Epithelial cell of proximal tubule (primary cell): Measurements from ENCODE around the gene SUPT20HL1. TPM values are rescaled to one million over a fixed set of nuclear protein-coding genes. Genes with fewer than 3 reads are reported as not detected.
"Not testable (repeated sequence)": the region's sequence is repeated elsewhere in the genome, so short reads cannot be mapped to it uniquely, and the experiment has no call there.

Experiments
- DNase-seq: peaks from one replicate; pipeline ENCODE4 v3.0.0-alpha.2; 2011; ENCODE audit warnings: low read depth
- H3K4me3 ChIP-seq: 2 replicates; pipeline ENCODE4 v1.5.1; 2011; ENCODE audit warnings: low read depth, mild to moderate bottlenecking, low read length
- total RNA-seq: library from RNA; depleted of rRNA; stranded (reverse); fragments of >200 nt; gene quantifications from 2 replicates; pipeline ENCODE4 v1.2.3, GENCODE V29; 2015
- TF ChIP-seq, protein P1 (sequence below): conservative IDR thresholded peaks from 2 replicates; pipeline ENCODE4 v1.5.1; 2012; ENCODE audit warnings: low read depth, mild to moderate bottlenecking, low read length

SUPT20HL1 gene
- not detected in 2 replicates for total RNA-seq

DNA sequence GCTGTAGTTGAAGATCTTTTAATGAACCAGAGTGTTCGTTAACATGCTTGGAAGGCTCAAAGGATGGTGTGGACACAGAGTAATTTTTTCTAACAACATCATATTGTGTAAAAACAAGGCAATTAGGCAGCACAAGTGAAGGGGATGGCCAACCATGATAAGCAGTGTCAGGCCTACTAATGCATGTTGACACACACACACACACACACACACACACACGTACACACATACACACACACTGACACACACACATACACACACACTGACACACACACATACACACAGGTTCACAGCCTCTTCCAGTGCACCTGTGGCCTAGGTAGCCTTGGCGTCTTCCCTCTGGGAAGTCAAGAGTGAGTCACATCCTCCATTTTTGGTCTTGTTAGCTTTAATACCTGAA is at the start of gene SUPT20HL1:
Gene SUPT20HL1 (plus strand): TSS at position 368 of the 400 bp plus-strand sequence. CDS start 2,122 bp downstream, outside the sequence.
- no peak for DNase-seq
- TF ChIP-seq, protein P1, sequence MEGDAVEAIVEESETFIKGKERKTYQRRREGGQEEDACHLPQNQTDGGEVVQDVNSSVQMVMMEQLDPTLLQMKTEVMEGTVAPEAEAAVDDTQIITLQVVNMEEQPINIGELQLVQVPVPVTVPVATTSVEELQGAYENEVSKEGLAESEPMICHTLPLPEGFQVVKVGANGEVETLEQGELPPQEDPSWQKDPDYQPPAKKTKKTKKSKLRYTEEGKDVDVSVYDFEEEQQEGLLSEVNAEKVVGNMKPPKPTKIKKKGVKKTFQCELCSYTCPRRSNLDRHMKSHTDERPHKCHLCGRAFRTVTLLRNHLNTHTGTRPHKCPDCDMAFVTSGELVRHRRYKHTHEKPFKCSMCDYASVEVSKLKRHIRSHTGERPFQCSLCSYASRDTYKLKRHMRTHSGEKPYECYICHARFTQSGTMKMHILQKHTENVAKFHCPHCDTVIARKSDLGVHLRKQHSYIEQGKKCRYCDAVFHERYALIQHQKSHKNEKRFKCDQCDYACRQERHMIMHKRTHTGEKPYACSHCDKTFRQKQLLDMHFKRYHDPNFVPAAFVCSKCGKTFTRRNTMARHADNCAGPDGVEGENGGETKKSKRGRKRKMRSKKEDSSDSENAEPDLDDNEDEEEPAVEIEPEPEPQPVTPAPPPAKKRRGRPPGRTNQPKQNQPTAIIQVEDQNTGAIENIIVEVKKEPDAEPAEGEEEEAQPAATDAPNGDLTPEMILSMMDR: no peak
- H3K4me3 ChIP-seq: no peak within 1 kb of the TSS

DNA sequence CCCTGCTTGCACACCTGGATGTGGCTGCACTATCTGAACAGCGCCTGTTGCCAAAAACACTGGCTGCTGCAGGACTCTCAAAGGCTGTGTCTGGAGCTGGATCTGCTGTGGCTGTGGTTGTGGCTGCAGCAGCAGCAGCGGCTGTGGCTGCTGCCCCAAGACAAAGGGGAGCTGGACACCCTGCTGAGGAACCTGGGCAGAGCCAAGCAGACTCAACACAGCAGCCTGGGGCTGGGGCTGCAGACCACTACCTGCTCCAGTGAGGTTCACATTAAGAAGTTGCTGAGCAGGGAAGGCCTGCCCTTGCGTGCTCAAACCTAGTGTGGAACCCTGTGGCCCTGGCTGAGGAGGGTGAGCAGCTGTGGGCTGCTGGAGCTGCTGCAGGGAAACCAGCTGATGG is 49.5 kb upstream of the SUPT20HL1 start:
- not testable (repeated sequence) for H3K4me3 ChIP-seq, DNase-seq

DNA sequence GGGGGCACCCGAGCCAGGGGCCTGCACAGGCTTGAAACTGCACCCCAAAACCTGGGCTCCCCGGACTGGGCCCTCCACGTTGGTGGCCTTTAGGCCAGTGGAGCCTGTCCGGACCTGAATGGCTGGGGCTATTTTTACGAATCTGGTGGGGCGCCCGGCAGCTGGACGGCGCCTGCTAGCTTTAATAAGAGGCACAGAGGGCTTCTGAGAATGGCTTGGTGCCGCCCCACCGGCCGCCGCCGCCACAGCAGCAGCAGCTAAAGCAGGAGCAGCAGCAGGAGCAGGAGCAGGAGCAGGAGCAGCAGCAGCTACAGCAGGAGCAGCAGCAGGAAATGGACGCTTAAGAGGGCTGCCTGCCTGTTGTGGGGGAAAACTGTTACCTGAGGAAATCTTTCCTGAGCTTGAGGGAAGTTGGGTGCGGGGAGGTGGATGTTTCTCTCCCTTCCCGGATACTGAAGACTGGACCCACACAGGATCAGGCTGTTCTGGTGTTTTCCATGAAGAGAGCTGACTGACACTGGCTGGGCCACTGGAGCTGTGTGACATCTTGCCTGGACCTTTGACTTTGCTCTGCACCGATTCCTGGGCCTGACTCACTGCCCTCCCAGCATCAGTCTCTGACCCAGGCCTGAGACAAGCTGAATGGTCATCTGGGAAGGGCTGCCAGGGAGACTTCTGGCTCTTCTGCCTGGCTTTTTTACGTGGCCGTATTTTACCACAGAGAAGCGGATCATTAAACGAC is 48.8 kb upstream of the SUPT20HL1 start:
- H3K4me3 ChIP-seq, DNase-seq: not testable (repeated sequence)

- not testable (repeated sequence) for DNase-seq, H3K4me3 ChIP-seq
Observed at GRCh38 chrX:24312249-24312607, 48.2 kb upstream of the SUPT20HL1 start.

GRCh38 chrX:24314019-24314635 is 46.3 kb upstream of the SUPT20HL1 start, which contains the start of gene SUPT20HL2:
Gene SUPT20HL2 (minus strand): TSS chrX:24314069. CDS start chrX:24313315, 754 bp downstream.
- H3K4me3 ChIP-seq: no peak within 1 kb of the TSS
- TF ChIP-seq, protein P1: no peak

DNA sequence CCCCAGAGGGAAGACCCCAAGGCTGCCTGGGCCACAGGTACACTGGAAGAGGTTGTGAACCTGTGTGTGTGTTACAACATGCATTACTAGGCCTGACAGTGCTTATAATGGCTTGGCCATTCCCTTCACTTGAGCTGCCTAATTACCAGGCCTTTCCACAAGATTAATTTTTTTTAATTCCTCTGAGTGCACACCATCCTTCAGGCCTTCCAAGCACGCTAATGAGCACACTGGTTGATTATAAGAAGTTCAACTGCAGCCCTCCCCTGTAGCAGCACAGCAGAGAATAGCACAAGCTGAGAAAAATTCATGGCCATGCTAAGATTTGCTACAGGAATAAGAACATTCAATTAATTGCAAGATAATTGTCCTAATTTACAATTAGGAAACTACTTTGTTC is 44.3 kb upstream of the SUPT20HL1 start:
- DNase-seq: no peak
- H3K4me3 ChIP-seq: no peak overlapping the region
- TF ChIP-seq, protein P1: no peak

More at GRCh38 chrX:24314019-24314635, 46.3 kb upstream of the SUPT20HL1 start, which contains the start of gene SUPT20HL2:
- DNase-seq: no peak

DNA sequence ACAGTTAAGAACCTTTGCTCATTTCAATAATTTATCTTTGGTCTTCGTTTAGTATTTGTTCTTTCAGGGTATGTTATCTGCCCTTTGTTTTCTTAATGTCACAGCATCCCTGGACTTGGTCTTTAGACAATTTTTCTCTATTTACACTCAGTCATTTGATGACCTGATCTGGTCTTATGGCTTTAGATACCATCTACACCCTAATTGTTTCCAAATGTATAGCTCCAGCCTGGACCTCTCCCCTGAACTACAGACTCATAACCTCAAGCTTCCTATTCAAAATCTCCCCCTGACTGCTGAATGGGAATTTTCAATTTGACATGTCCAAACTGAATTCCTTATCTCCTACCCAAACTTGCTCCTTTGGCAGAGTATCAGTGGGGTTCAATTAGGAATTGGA is 42.9 kb upstream of the SUPT20HL1 start:
- H3K4me3 ChIP-seq: no peak overlapping the region
- TF ChIP-seq, protein P1: no peak
- DNase-seq: no peak

- TF ChIP-seq, protein P1: no peak
- no peak overlapping the region for H3K4me3 ChIP-seq
- no peak for DNase-seq
Observed at GRCh38 chrX:24321741-24322395, 38.6 kb upstream of the SUPT20HL1 start.
